Limb (tissue), 2 donors: ENCODE data around the gene DR1.
"Not testable (repeated sequence)": the region's sequence is repeated elsewhere in the genome, so short reads cannot be mapped to it uniquely, and the experiment has no call there.

ENCODE experiments used
- DNase-seq, 2 donors: peaks; one replicate each; pipeline ENCODE4 v3.0.0-alpha.2; 2016; ENCODE audit errors: extremely low spot score in 2 of 2

Gene DR1

DNA sequence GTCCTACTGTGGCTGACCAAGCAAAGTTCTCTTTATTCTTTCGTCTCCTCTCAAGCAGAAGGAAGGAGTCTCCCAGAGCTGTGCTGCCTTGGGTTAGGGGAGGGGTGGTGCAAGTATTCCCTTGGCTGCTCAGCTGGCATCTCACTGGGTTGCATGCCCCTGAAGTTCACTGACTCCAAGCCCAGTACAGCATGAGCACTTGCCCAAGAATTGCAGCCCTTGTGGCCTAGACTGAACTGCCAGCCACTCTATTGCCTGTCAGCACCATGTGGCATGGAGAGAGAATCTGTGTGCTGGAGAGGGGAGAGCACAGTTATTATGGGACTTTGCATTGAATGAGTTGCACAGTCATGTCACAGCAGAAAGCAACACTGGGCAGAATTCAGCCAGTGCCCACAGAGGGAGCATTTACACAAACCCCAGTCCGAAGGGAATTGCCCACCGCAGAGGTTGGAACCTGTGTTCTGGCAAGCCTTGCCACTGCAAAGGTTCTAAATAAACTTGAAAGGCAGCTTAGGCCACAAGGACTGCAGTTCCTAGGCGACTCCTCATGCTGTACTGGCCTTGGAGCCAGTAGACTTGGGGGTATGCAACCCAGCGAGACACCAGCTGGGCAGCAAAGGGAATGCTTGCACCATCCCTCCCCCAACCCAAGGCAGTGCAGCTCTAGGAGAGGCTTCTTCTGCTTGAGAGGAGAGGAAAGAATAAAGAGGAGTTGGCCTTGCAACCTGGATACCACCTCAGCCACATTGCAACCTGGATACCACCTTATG is 28.8 kb downstream of the DR1 start:
- DNase-seq: no peak

DNA sequence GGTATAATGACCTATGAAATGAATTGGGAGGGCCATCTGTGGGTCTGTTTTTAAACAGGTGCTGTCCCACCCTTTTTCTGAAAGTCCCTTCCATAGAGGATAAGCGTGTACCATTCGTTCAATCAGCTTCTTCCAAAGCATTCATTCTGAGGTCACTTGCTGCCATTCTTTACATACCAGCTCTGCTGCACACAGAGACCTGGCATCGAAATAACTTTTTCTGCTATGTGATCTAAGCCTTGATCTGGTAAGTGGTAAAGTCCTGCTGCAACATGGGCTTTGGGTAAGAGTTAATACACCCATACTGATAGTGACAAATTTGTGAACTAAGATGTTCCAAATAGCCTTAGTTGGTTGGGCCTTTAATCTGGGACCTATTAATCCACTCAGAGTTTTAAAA is 38.9 kb downstream of the DR1 start:
- no peak for DNase-seq

DNA sequence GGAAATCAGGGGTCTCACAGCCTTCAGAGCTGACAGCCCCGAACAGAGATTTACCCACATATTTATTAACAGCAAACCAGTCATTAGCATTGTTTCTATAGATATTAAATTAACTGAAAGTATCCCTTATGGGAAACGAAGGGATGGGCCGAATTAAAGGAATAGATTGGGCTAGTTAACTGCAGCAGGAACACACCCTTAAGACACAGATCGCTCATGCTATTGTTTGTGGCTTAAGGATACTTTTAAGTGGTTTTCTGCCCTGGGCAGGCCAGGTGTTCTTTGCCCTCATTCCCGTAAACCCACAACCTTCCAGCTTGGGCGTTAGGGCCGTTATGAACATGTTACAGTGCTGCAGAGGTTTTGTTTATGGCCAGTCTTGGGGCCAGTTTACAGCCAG is 40.6 kb downstream of the DR1 start:
- DNase-seq: not testable (repeated sequence)

DNA sequence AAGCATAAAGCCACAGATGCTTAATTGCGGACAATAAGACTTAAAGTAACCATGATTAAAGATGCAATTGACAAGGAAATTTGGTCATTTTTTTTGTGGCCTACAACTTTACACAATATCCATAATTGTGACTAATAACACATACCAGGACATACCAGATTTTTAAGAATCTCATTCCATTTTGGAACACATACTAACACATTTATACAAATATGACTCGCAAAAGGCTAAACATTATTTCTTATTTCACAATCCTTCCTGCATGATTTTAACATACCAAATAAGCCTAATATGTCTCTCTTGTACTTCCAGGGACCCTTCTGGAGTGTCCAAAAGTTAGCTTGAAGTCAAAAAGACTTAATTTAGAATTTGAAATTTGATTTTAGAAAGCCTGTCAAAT is 48.8 kb downstream of the DR1 start:
- DNase-seq: no peak

DNA sequence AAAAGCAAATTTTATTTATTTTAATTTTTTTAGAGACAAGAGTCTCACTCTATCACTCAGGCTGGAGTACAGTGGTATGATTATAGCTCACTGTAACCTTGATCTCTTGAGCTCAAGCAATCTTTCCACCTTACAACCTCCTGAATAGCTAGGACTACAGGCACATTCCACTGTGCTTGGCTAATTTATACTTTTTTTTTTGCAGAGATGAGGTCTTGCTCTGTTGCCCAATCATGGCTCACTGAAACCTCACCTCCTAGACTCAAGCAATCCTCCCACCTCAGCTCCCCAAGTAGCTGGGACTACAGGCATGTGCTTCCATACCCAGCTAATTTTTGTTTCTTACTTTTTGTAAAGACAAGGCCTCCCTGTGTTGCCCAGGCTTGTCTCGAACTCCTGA is 49.5 kb downstream of the DR1 start:
- no peak for DNase-seq

DNA sequence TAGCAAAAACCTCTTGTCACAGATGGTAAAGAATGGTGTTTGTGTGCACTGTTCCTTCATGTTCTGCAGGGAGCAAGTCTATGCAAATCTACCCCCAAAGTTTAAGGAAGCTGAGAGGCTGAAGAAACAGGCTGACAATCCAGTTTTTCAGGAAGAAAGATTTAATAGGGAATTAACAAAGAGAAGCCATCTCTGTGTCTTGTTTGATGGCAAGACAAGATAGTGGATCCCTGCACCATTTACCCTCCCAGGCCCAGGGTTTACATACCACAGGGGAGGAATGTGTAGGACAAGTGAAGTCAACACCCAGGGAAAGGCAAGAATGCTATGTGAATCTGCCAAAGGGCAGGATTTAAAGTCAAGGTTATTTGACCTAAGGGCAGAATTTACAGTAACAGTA is 54.1 kb downstream of the DR1 start:
- no peak for DNase-seq

DNA sequence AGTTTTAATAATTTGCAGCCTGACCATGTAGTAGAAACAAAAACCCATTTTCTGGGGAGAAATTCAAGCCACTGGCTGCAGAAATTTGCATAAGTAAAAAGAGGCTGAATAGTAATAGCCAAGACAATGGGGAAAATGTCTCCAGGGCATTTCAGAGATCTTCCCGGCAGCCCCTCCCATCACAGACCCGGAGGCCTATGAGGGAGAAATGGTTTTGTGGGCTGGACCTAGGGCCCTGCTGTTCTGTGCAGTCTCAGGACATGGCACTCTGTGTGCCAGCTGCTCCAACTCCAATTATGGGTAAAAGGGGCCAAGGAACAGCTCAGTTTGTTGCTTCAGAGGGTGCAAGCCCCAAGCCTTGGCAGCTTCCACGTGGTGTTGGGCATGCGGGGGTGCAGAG is 62.5 kb downstream of the DR1 start:
- no peak for DNase-seq

DNA sequence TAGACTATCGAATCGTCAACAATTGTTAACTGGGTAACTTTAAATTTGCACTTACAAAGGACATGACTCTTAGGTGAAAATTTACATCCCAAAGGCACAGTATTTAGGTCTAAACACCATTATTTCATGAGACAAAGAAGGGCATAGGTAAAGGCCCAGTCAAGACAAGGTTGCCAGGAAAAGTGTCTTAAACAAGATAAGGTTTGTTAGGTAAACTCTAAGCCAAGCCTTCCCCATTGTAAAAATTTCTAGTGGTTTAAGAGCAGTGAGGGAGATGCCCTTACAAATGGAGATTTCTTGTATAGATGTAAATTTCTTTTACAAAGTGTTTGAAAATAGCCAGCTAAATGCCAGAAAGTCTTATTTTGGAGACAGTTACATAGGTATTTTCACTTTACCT is 65.3 kb downstream of the DR1 start:
- no peak for DNase-seq

DNA sequence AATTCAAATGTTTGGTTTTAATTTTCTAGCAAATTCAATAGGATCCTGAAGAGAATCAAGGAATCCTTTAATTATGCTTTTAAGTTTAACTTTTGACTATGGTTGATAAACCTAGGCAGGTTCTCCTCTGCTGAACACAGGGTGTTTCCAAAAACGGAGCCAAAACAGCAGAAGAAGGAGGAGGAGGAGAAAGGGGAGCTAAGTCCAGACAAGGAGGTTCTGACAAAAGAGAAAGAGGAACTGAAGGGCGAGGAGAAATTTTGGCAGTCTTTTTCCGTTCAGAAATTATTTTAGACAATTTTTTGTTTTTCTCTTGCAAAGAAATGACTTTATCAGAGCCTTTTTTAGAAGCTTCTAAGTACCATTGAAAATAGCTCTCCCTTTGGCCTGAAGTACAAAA is 69.0 kb downstream of the DR1 start:
- DNase-seq: no peak

DNA sequence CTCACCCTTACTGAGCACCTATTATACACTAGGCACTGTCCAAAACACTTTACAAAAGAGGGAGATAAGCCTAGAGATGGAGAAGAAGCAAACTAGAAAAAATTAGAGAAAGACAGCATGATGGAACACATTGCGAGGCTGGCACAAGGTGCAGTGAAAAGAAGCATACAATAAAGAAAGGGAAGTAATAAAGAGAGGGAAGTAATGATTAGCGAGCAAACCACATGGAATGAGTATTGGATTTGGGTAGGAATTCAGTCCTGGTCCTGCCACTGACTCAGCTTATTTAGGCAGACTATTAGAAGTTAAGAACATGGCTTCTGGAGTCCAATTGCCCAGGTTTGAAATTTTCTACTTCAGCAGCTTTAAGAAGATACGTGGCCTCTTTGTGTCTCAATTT is 69.6 kb downstream of the DR1 start:
- DNase-seq: no peak

DNA sequence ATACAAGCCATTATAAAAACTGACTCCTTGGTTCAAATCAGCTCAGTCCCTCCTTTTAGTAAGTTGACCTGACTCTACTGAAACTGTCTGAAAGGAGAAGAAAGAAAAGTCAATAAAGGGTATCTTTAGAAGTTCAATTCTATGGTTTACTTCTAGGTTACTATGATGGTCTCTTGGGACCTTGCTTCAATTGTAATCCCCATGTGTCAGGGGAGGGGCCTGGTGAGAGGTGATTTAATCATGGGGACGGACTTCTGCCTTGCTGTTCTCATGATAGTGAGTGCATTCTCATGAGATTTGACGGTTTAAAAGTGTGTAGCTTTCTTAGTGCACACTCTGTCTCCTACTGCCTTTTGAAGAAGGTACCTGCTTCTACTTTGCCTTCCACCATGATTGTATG is 70.5 kb downstream of the DR1 start:
- DNase-seq: no peak
